Choroid plexus epithelial cell (primary cell): ENCODE measurements around the gene FRMD4A.
A peak's percentile ranks its signal among the peaks of the same experiment; 100 is the strongest.

Experiments used
- DNase-seq: peaks from one replicate; pipeline ENCODE4 v3.0.0-alpha.2; 2010; ENCODE audit warnings: low read depth
- H3K4me3 ChIP-seq: 2 replicates; pipeline ENCODE4 v1.5.1; 2011; ENCODE audit warnings: low read depth, mild to moderate bottlenecking, control low read depth, low read length, moderate library complexity
- CTCF ChIP-seq: conservative IDR thresholded peaks from 2 replicates; pipeline ENCODE4 v1.5.1; 2011; ENCODE audit warnings: low read depth, mild to moderate bottlenecking, control low read depth, inconsistent platforms, low read length, moderate library complexity

FRMD4A gene

DNA sequence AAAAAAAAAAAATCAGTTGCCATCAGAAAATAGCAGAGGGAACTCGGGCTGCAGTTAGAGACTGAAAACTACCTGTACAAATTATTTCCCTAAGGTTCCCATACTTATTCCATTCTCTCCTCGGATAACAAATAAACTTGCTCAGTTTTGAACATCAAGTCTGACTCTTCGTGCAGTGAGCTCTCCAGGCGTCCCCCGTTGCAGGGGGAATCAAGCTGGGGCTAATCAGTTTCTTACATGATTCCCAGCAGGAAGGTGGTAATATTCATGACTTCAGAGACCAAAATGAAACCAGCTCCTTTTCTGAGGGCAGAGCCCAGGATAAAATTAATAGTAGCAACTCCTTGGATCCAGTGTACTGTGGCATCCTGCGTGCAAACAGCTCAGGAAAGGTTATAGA is 135.3 kb downstream of the FRMD4A start:
- TF ChIP-seq CTCF, result no peak
- no peak for DNase-seq
- H3K4me3 ChIP-seq, result no peak overlapping the region

DNA sequence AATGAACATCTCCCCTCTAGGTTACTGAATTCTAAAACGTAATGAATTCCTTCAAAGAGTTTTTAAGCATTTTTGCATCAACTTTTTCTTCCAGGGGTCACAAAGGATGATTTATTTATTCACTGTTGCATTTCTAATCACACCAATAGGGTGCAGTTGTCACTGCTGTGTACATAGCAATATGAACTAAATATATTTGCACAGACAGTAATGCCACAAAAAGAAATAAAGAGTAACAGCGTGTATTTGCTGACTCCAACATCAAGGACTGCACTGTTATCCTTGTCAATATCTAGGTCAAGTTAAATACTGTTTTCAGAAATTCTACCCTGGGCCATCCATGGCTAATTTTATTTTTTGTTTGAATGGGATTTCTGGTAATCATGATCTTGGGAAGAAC is 138.0 kb downstream of the FRMD4A start:
- H3K4me3 ChIP-seq, result no peak overlapping the region
- TF ChIP-seq CTCF, result no peak
- no peak for DNase-seq

DNA sequence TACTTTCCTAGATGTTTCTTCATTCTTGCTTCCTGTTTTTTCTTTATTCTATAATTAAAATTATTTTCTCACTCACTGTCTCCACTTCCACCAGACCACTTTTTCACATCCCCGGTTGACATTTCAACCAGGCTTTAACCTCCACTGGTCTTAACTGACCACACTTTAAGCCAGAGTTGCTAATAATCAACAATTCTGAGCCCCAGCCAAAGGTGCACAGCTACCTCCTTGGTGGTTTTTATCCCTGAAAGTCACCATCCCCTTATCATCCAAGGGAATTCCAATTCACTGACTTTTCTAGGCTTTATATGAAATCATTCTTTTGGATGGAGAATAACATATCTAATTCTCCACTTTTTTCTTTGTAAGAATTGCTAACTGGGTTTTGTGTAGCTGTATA is 138.9 kb downstream of the FRMD4A start:
- DNase-seq, result no peak

GRCh38 chr10:14191407-14191806 is 139.3 kb downstream of the FRMD4A start:
- no peak overlapping the region for H3K4me3 ChIP-seq
- TF ChIP-seq CTCF, result no peak
- no peak for DNase-seq

More for the DNA sequence above, 138.9 kb downstream of the FRMD4A start:
- no peak overlapping the region for H3K4me3 ChIP-seq
- TF ChIP-seq CTCF, result no peak

GRCh38 chr10:14190702-14191101 is 140.0 kb downstream of the FRMD4A start:
- no peak for TF ChIP-seq CTCF
- DNase-seq, result no peak
- no peak overlapping the region for H3K4me3 ChIP-seq

DNA sequence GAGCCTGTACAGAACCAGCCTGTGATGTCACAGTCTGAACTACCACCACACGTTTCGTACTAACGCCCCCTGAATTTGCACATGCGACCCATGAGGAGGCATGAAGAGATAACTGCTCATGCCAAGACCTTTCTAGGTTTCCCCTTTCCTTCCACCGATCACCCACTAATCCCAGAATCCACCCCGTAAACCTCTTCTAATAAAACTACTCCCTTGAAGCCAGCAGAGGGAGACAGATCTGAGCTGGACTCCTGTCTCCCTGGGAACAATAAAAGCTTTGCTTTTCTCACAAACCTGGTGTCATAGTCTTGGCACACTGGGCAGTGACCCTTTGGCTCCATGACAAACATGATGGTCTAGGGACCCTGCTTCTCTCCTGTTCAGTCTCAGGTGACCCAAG is 144.5 kb downstream of the FRMD4A start:
- H3K4me3 ChIP-seq, result no peak overlapping the region
- peak; percentile 43 for DNase-seq
- peak; percentile 67 for TF ChIP-seq CTCF

GRCh38 chr10:14185316-14186045 is 145.2 kb downstream of the FRMD4A start:
- H3K4me3 ChIP-seq, result no peak overlapping the region

More at GRCh38 chr10:14185316-14186045, 145.2 kb downstream of the FRMD4A start:
- peak; percentile 38 for TF ChIP-seq CTCF
- peak; percentile 96 for DNase-seq
